Thoracic aorta (tissue), 2 donors: ENCODE measurements around the gene STX12. TPM values are rescaled to one million over a fixed set of nuclear protein-coding genes. Genes with fewer than 3 reads are reported as not detected.

Experiments
- ATAC-seq: fragments of 150-250 bp; one replicate; pipeline ENCODE4 v1.8.0; 2017; ENCODE audit warnings: low read depth; ENCODE audit not compliant: insufficient number of reproducible peaks, low FRiP score
- DNase-seq: peaks from one replicate; pipeline ENCODE4 v3.0.0-alpha.2; 2020; ENCODE audit warnings: low spot score
- H3K27ac ChIP-seq, 2 donors: fragments of 200-600 bp; sonication (generic); 1 replicate in 1 of 2; 2 replicates in 1 of 2; pipeline ENCODE4 v1.5.1; 2016; ENCODE audit warnings: mild to moderate bottlenecking in 2 of 2, moderate library complexity in 2 of 2
- H3K27me3 ChIP-seq: fragments of 200-600 bp; sonication (generic); replicated peaks from 2 replicates; pipeline ENCODE4 v1.6.0; 2016; ENCODE audit warnings: mild to moderate bottlenecking; ENCODE audit not compliant: insufficient read depth
- H3K36me3 ChIP-seq: fragments of 200-600 bp; sonication (generic); one replicate; pipeline ENCODE4 v1.5.1; 2016
- H3K4me1 ChIP-seq, 2 donors: fragments of 200-600 bp; sonication (generic); 1 replicate in 1 of 2; 2 replicates in 1 of 2; pipeline versions ENCODE4 v1.5.1 to v1.6.0; 2016; ENCODE audit warnings: low read depth in 2 of 2, mild to moderate bottlenecking in 1 of 2; ENCODE audit not compliant: control insufficient read depth in 1 of 2
- H3K4me3 ChIP-seq: fragments of 200-600 bp; sonication (generic); 2 replicates; pipeline ENCODE4 v1.5.1; 2016; ENCODE audit warnings: mild to moderate bottlenecking
- H3K9me3 ChIP-seq: fragments of 200-600 bp; sonication (generic); 2 replicates; pipeline ENCODE4 v1.5.1; 2016
- total RNA-seq, 2 donors: library from RNA; depleted of rRNA; stranded (reverse); fragments of >200 nt; gene quantifications; one replicate each; pipeline versions ENCODE4 v1.1.0 to v1.2.3, GENCODE V29; 2016
- TF ChIP-seq, protein P1 (sequence below): fragments of 200-600 bp; sonication (generic); IDR thresholded peaks from one replicate; pipeline ENCODE4 v1.5.1; 2019; ENCODE audit warnings: antibody characterized with exemption

Gene STX12
- total RNA-seq, 2 donors from 2014 or later, result 91.5 to 95.9 TPM

DNA sequence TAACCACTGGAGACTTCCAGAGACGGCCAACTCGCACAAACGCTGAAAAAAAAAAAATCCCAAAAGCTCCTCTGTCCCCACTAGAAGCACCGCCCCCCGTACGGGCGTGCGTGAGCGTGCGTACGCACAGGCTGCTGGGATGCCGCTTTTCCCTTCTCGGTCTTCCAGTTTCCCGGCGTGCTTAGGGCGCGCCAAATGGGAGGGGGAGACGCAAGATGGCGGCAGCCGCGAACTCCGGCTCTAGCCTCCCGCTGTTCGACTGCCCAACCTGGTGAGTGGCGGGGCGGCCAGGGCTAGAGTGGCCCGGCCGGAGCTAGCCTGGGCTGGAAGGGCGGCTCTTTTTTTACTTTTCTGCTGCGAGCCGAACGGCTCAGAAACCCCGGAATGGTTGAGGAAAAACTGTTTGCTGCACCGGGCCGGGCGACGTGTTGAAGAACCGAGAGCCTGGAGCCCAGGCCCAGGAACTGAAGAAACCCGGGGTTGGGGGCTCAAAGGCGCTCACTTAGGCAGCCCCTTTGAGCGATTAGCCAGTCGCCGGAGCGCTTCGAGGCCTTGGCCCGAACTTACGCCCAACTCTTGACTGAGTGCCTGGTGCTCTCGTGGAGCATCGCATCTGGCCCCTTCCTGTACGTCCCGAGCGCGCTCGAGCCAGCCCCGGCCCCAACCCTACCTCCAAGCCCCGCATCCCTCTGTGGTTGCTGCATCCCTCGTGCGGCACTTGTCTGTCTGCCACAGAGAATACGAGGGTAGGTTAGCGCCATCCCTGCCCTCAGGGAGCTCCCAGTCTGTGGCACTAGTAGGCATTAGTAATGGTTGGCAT, 57.8 kb downstream of the STX12 start, which contains the start of gene PPP1R8:
TSS of gene PPP1R8 (plus strand) at position 162 of the 820 bp plus-strand sequence. CDS start at position 216, 54 bp downstream.
- Histone ChIP-seq H3K4me1 (peaks cover 9 to 22% of the 10 kb centered on the region in 2 donors), H3K4me3 (peak within 1 kb of the TSS; percentile 79), H3K27me3 (no peaks in the 10 kb centered on the region), H3K27ac (peak within 1 kb of the TSS; percentile 80 to 90), H3K9me3 (no peaks in the 10 kb centered on the region), H3K36me3 (no peaks in the 10 kb centered on the region)
- peak; percentile 86 for ATAC-seq
- DNase-seq, result peak; percentile 73
- TF ChIP-seq, protein P1, sequence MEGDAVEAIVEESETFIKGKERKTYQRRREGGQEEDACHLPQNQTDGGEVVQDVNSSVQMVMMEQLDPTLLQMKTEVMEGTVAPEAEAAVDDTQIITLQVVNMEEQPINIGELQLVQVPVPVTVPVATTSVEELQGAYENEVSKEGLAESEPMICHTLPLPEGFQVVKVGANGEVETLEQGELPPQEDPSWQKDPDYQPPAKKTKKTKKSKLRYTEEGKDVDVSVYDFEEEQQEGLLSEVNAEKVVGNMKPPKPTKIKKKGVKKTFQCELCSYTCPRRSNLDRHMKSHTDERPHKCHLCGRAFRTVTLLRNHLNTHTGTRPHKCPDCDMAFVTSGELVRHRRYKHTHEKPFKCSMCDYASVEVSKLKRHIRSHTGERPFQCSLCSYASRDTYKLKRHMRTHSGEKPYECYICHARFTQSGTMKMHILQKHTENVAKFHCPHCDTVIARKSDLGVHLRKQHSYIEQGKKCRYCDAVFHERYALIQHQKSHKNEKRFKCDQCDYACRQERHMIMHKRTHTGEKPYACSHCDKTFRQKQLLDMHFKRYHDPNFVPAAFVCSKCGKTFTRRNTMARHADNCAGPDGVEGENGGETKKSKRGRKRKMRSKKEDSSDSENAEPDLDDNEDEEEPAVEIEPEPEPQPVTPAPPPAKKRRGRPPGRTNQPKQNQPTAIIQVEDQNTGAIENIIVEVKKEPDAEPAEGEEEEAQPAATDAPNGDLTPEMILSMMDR, result no peak

DNA sequence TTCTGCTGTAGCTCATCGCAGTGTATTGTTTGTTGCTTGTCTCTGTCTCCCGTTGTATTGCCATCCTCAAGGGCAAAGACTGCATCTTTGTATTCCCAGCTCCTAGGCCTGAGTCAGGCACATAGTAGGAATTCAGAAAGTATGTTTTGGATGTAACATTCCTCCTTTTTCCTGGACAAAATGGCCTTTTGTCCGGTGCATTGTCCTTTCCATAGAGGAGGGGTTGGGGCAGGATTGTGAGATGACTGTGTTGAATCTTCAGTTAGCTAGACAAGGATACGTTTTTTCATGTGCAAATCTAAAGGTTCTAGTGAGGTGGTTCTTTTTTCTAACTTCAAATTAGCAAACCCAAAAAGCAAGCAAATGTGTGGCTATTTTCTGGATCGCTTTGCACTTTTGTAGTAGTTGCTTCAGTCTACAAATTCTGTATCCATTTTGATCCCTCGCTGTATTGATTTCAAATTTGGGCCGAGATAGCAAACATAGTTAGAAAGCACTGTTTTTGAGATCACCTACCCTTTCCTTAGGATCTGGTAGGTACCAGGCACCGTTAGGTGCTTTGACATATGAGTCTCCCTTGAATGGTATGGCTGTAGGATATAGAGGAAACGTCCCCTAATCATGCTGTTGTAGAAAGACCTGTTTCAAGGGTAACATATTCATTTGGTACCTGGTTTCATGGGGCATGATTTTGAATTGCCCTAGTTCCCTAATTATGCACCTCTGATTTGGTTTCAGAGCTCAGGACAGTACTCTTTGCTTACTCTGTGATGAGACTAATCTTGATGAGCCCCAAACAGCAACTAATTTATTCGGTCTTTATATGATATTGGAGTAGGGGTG, 58.8 kb downstream of the STX12 start:
- no peak for ATAC-seq
- H3K27ac ChIP-seq, result no peak overlapping the region
- TF ChIP-seq, protein P1, result no peak

DNA sequence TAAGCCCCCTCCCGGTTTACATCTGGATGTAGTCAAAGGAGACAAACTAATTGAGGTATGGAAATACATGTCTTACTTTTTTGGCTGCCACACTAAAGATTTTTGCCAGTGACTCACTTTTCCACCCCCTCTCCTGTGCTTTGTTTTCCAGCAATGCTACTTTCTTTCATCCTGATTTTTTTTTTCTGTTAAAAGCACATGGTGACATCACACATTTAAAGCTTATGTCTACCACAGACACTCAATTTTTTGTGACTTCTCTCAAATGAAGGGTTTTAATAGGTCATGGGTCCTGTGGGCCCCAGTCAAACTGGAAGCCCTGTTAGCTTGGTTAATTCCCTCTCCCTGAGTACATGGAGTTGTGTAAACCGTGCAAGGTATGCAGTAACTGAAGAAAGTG, 59.7 kb downstream of the STX12 start:
- Histone ChIP-seq H3K27ac (no peak overlapping the region), H3K36me3 (peaks cover 3% of the 10 kb centered on the region), H3K4me1 (peaks cover 9 to 22% of the 10 kb centered on the region in 2 donors), H3K27me3 (no peaks in the 10 kb centered on the region), H3K4me3 (no peak overlapping the region), H3K9me3 (no peaks in the 10 kb centered on the region)
- ATAC-seq (no peak), DNase-seq (no peak)
- TF ChIP-seq, protein P1, result no peak

More for the DNA sequence above, 58.8 kb downstream of the STX12 start:
- DNase-seq, result no peak
- Histone ChIP-seq H3K4me3 (peak overlapping the region; percentile 79), H3K4me1 (peaks cover 9 to 22% of the 10 kb centered on the region in 2 donors), H3K27me3 (no peaks in the 10 kb centered on the region), H3K9me3 (no peaks in the 10 kb centered on the region), H3K36me3 (no peaks in the 10 kb centered on the region)

DNA sequence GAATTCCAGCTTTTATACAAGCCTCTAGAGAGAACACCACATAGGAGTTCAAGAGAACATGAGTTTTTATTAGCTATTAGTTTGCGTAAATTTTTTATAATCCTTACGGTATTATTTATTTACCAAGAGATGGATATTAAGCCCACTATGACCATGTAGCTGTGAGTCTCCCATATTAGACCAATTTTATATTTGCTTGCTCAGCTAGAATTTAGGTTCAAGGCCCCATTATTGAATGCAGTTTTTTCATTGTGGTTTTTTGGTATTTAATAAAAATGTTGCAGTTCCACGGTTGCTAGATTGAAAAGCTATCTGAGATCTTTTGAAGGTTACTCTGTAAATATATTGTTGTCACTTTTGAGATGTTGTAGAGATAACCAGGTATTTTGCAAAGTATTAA, 60.5 kb downstream of the STX12 start:
- no peak overlapping the region for H3K27ac ChIP-seq
- no peaks in the 10 kb centered on the region for H3K9me3 ChIP-seq
- TF ChIP-seq, protein P1, result no peak
- ATAC-seq (no peak), DNase-seq (no peak)
- H3K36me3 ChIP-seq, result peaks cover 3% of the 10 kb centered on the region
- H3K27me3 ChIP-seq, result no peaks in the 10 kb centered on the region
- H3K4me3 ChIP-seq, result no peak overlapping the region
- H3K4me1 ChIP-seq, result peaks cover 9 to 22% of the 10 kb centered on the region in 2 donors

DNA sequence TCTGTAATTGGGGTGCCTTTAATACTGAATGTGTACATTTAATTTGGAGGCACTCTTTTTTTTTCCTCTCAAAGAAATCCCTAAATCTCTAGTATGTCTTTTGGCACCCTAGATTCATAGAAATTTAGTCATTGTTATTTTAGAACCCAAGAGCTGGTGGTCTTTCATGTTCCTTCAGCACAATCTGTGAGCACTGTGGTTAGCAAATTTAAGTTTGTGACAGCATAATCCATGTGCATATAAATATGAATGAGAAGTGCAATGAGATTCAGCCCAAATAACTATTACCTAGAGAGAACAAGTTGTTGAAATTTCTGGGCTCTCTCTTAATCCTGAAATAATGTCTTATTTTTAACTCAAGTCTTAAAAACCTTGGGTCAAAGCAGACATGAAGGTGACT, 62.0 kb downstream of the STX12 start:
- DNase-seq (no peak), ATAC-seq (no peak)
- Histone ChIP-seq H3K27ac (no peak overlapping the region), H3K4me3 (no peak overlapping the region), H3K27me3 (no peaks in the 10 kb centered on the region), H3K4me1 (peaks cover 9 to 17% of the 10 kb centered on the region in 2 donors), H3K36me3 (peaks cover 10% of the 10 kb centered on the region), H3K9me3 (no peaks in the 10 kb centered on the region)
- TF ChIP-seq, protein P1, result no peak
